ENCODE results near the gene LDLRAD4.
"Not testable (repeated sequence)": the region's sequence is repeated elsewhere in the genome, so short reads cannot be mapped to it uniquely, and the experiment has no call there.

Gene LDLRAD4

DNA sequence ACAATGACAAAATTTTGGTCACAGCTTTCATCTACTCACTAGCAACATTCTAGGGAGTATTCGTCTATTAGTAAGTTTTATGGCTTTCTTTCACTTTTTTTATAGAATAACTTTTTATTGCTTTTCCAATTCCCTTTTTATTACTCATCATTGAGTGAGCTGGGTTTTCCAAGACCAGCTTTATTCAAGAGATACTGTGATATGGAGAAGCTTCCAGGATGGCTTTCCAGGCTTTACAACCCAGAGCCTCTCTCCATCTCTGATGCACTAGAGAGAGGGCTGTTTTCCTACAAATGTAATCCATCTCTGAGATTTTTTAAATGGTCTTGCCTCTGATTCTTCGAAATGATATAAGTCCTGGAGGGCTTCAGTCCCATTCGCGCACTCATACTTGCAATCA is 118.3 kb downstream of the LDLRAD4 start:
- no peaks in the 10 kb centered on the region for H3K4me1 ChIP-seq (ENCODE audit: control insufficient read depth, insufficient read depth, low read length)
- no peaks in the 10 kb centered on the region for H3K9me3 ChIP-seq (ENCODE audit: control insufficient read depth, insufficient read depth, low read length)
- no CpG with 5 or more reads among the region's 4 CpGs for WGBS (ENCODE audit: insufficient coverage, insufficient read length)
- no peaks in the 10 kb centered on the region for H3K36me3 ChIP-seq (ENCODE audit: control insufficient read depth, insufficient read depth, low read length)
- no peak overlapping the region for H3K4me3 ChIP-seq (ENCODE audit: low read length)
- H3K27ac ChIP-seq (ENCODE audit: low read length), result no peak overlapping the region
- no peak for DNase-seq (ENCODE audit: low read depth, low spot score)
- H3K27me3 ChIP-seq (ENCODE audit: control insufficient read depth, insufficient read depth, low read length), result no peaks in the 10 kb centered on the region

DNA sequence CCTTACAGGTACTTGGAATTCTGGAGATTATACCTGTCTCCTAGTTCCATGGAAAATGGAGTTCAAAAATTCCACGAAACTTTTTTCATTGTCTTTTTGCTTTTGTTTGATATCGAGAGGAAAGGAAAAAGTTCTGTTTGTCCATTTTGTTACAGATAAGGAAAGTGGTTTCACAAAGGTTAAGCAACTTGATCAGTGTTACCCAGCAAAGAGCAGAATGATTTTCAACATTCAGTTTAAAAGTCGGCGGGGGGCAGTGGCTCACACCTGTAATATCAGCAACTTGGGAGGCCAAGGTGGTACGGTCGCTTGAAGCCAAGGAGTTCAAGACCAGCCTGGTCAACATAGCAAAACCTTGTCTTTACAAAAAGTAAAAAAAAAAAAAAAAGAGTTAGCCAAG is 118.8 kb downstream of the LDLRAD4 start:
- Histone ChIP-seq H3K9me3 (ENCODE audit: control insufficient read depth, insufficient read depth, low read length) (no peaks in the 10 kb centered on the region), H3K27ac (ENCODE audit: low read length) (no peak overlapping the region), H3K4me3 (ENCODE audit: low read length) (no peak overlapping the region), H3K36me3 (ENCODE audit: control insufficient read depth, insufficient read depth, low read length) (no peaks in the 10 kb centered on the region), H3K4me1 (ENCODE audit: control insufficient read depth, insufficient read depth, low read length) (no peaks in the 10 kb centered on the region), H3K27me3 (ENCODE audit: control insufficient read depth, insufficient read depth, low read length) (no peaks in the 10 kb centered on the region)
- DNase-seq (ENCODE audit: low read depth, low spot score), result no peak
- WGBS (ENCODE audit: insufficient coverage, insufficient read length), result no CpG with 5 or more reads among the region's 6 CpGs

DNA sequence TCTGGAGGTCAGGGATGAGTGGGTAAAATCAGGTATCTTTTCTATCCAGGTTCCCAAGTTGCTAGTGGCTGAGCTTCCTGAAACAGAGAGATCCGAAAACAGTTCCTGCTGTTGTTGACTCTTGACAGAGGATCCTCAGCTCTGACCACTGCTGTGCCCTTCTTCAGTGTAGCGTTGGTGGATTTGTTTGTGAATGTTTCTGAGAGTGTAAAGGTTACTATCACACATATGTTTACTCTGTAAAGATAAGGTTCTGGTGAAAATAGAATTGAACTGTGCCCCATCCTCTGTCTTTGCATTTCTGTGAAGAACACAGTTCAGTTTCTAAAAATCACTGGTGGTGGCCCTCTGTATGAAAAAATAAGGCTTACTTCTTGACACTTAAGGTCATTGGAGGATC is 119.8 kb downstream of the LDLRAD4 start:
- Histone ChIP-seq H3K27me3 (ENCODE audit: control insufficient read depth, insufficient read depth, low read length) (no peaks in the 10 kb centered on the region), H3K9me3 (ENCODE audit: control insufficient read depth, insufficient read depth, low read length) (no peaks in the 10 kb centered on the region), H3K4me3 (ENCODE audit: low read length) (no peak overlapping the region), H3K4me1 (ENCODE audit: control insufficient read depth, insufficient read depth, low read length) (no peaks in the 10 kb centered on the region), H3K27ac (ENCODE audit: low read length) (no peak overlapping the region), H3K36me3 (ENCODE audit: control insufficient read depth, insufficient read depth, low read length) (no peaks in the 10 kb centered on the region)
- no CpG with 5 or more reads among the region's 2 CpGs for WGBS (ENCODE audit: insufficient coverage, insufficient read length)
- DNase-seq (ENCODE audit: low read depth, low spot score), result no peak

DNA sequence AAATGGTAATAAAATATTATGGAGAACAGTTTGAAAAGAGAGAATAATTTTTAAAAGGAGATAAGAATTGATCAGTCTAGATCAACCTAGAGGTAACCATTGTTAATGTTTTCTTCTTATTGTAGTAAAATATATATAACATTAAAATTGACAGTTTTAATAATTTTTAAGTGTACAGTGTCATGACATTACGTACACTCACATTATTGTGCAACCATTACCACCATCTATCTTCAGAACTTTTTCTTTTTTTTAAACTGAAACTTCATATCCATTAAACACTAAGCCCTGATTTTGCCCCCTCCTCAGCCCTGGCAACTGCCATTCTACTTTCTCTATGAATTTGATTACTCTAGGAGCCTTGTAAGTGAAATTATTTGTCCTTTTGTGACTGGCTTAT is 121.1 kb downstream of the LDLRAD4 start:
- WGBS (ENCODE audit: insufficient coverage, insufficient read length), result no CpG with 5 or more reads among the region's 1 CpG
- DNase-seq (ENCODE audit: low read depth, low spot score), result no peak
- H3K9me3 ChIP-seq (ENCODE audit: control insufficient read depth, insufficient read depth, low read length), result no peaks in the 10 kb centered on the region
- H3K4me3 ChIP-seq (ENCODE audit: low read length), result no peak overlapping the region
- H3K36me3 ChIP-seq (ENCODE audit: control insufficient read depth, insufficient read depth, low read length), result no peaks in the 10 kb centered on the region
- H3K27ac ChIP-seq (ENCODE audit: low read length), result no peak overlapping the region
- H3K27me3 ChIP-seq (ENCODE audit: control insufficient read depth, insufficient read depth, low read length), result no peaks in the 10 kb centered on the region
- no peaks in the 10 kb centered on the region for H3K4me1 ChIP-seq (ENCODE audit: control insufficient read depth, insufficient read depth, low read length)

DNA sequence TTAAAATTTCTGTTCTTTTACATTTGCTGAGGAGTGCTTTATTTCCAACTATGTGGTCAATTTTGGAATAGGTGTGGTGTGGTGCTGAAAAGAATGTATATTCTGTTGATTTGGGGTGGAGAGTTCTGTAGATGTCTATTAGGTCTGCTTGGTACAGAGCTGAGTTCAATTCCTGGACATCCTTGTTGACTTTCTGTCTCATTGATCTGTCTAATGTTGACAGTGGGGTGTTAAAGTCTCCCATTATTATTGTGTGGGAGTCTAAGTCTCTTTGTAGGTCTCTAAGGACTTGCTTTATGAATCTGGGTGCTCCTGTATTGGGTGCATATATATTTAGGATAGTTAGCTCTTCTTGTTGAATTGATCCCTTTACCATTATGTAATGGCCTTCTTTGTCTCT is 127.9 kb downstream of the LDLRAD4 start:
- H3K9me3 ChIP-seq (ENCODE audit: control insufficient read depth, insufficient read depth, low read length); DNase-seq (ENCODE audit: low read depth, low spot score); H3K4me3 ChIP-seq (ENCODE audit: low read length); H3K36me3 ChIP-seq (ENCODE audit: control insufficient read depth, insufficient read depth, low read length); H3K27me3 ChIP-seq (ENCODE audit: control insufficient read depth, insufficient read depth, low read length); H3K27ac ChIP-seq (ENCODE audit: low read length); H3K4me1 ChIP-seq (ENCODE audit: control insufficient read depth, insufficient read depth, low read length): not testable (repeated sequence)

DNA sequence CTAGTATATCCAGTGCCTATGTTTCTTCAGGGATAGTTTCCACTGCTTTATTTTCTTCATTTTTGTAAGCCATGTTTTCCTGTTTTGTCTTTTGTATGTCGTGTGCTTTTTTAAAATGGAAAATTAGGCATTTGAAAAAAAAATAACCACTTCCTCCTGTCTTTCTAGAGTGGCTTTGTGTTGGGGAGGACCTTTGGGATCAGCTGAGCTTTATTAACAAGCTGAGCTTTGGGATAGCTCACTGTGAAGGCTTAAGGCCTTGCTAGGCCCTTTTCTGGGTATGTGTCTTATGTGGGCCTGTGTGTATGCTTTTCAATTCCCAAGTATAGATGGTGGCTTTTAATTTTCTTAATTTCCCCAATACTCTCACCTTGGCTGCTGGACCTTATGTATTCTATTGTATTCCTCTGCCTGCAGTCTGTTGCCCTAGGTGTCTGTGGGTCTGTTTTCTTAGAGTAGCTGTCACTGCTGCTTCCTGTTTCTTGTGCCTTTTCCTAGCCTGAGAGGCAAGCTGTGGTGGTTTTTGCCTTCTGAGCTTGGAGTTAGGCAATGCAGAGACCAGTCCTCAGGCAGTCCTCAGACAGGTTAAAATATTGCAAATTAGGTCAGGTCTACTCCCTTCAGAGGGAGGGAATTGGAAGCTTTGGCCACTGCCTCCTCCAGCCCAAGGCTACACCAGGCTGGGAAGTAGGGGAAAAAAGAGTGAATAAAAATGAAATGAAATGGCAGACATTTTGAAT is 134.7 kb downstream of the LDLRAD4 start:
- no peaks in the 10 kb centered on the region for H3K4me1 ChIP-seq (ENCODE audit: control insufficient read depth, insufficient read depth, low read length)
- H3K36me3 ChIP-seq (ENCODE audit: control insufficient read depth, insufficient read depth, low read length), result no peaks in the 10 kb centered on the region
- WGBS (ENCODE audit: insufficient coverage, insufficient read length), result no CpG with 5 or more reads among the region's 1 CpG
- no peaks in the 10 kb centered on the region for H3K27me3 ChIP-seq (ENCODE audit: control insufficient read depth, insufficient read depth, low read length)
- H3K9me3 ChIP-seq (ENCODE audit: control insufficient read depth, insufficient read depth, low read length), result no peaks in the 10 kb centered on the region
- H3K4me3 ChIP-seq (ENCODE audit: low read length), result no peak overlapping the region
- no peak for DNase-seq (ENCODE audit: low read depth, low spot score)
- no peak overlapping the region for H3K27ac ChIP-seq (ENCODE audit: low read length)

DNA sequence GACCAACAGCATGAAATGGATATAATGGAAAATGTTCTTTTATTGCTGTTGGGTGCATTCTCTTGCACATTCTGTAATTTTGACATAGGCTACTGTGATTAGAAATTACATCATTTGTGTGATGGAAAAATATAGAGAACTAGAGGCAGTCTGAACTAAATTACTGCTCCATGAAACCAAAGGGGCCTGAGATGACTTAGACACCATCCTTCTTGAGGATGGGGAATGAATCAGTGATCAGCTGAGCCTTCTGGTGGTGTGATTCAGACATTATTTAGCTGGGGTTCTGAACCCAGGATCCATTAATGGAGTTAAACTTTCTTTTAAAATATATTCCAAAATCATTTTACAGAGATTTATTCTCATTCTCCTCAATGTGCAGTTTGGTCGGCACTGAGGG is 135.8 kb downstream of the LDLRAD4 start:
- H3K9me3 ChIP-seq (ENCODE audit: control insufficient read depth, insufficient read depth, low read length), result no peaks in the 10 kb centered on the region
- H3K4me1 ChIP-seq (ENCODE audit: control insufficient read depth, insufficient read depth, low read length), result no peaks in the 10 kb centered on the region
- no peaks in the 10 kb centered on the region for H3K27me3 ChIP-seq (ENCODE audit: control insufficient read depth, insufficient read depth, low read length)
- no peak overlapping the region for H3K4me3 ChIP-seq (ENCODE audit: low read length)
- no peaks in the 10 kb centered on the region for H3K36me3 ChIP-seq (ENCODE audit: control insufficient read depth, insufficient read depth, low read length)
- DNase-seq (ENCODE audit: low read depth, low spot score), result no peak
- WGBS (ENCODE audit: insufficient coverage, insufficient read length), result no CpG with 5 or more reads among the region's 1 CpG
- H3K27ac ChIP-seq (ENCODE audit: low read length), result no peak overlapping the region

DNA sequence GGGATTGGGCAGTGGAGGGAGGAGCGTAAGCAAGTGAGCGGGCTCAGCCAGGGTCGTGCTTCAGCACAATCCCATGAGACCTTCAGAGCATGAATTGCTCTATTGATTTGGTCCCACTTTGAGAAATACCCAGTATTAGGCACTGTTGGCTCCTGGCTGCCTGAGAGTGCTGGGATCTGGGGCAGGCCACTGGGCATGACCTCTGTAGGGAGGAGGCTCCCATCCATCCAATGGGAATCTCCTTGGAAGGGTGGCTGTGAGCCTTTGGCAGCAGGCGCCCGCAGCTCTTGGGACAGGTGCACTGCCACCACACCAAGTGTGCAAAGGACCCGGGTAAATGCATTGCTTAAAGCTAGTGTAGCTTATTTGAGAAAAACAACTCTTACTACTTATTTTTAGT is 137.5 kb downstream of the LDLRAD4 start:
- Histone ChIP-seq H3K36me3 (ENCODE audit: control insufficient read depth, insufficient read depth, low read length) (no peaks in the 10 kb centered on the region), H3K9me3 (ENCODE audit: control insufficient read depth, insufficient read depth, low read length) (no peaks in the 10 kb centered on the region), H3K27me3 (ENCODE audit: control insufficient read depth, insufficient read depth, low read length) (no peaks in the 10 kb centered on the region), H3K27ac (ENCODE audit: low read length) (no peak overlapping the region), H3K4me3 (ENCODE audit: low read length) (no peak overlapping the region), H3K4me1 (ENCODE audit: control insufficient read depth, insufficient read depth, low read length) (no peaks in the 10 kb centered on the region)
- no peak for DNase-seq (ENCODE audit: low read depth, low spot score)
- WGBS (ENCODE audit: insufficient coverage, insufficient read length), result no CpG with 5 or more reads among the region's 6 CpGs

DNA sequence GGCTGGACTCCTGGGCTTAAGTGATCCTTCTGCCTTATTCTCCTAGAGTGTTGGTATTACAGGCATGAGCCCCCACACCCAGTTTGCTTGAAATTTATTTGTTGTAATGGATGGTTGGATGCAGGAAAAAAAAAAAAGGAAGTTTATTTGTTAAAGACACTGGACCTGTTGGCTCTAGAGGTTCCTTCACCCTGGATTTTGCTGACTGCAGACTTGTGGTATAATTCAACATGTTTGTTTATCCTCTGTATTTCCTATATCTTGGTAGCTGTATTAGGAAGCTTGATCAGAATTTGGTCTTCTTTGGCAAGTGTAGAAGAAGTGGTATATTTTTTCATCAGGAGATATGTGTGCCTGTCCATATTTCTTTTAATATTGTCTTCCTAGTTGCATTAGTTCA is 138.7 kb downstream of the LDLRAD4 start:
- Histone ChIP-seq H3K27me3 (ENCODE audit: control insufficient read depth, insufficient read depth, low read length) (no peaks in the 10 kb centered on the region), H3K4me3 (ENCODE audit: low read length) (no peak overlapping the region), H3K27ac (ENCODE audit: low read length) (no peak overlapping the region), H3K9me3 (ENCODE audit: control insufficient read depth, insufficient read depth, low read length) (no peaks in the 10 kb centered on the region), H3K36me3 (ENCODE audit: control insufficient read depth, insufficient read depth, low read length) (no peaks in the 10 kb centered on the region), H3K4me1 (ENCODE audit: control insufficient read depth, insufficient read depth, low read length) (no peaks in the 10 kb centered on the region)
- no peak for DNase-seq (ENCODE audit: low read depth, low spot score)

DNA sequence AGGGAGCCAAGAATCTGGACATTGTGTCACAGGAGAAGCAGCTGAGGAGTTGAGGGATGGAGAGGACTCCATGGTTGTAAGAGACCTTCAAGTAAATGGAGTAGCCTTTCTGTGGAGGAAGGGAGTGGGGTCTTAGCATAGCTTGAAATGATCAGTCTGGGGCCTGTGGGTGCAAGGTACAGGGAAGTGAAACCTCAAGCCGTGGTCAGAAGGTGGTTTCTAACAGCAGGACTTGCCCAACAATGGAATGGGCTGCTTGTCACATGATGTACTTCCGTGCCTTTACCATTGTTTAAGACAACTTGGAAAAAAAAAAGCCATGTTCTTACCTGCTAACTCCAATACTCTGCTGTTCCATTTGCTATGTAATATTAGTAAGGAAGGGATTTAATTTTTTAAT is 140.7 kb downstream of the LDLRAD4 start:
- DNase-seq (ENCODE audit: low read depth, low spot score), result no peak
- Histone ChIP-seq H3K27ac (ENCODE audit: low read length) (no peak overlapping the region), H3K36me3 (ENCODE audit: control insufficient read depth, insufficient read depth, low read length) (no peaks in the 10 kb centered on the region), H3K27me3 (ENCODE audit: control insufficient read depth, insufficient read depth, low read length) (no peaks in the 10 kb centered on the region), H3K4me1 (ENCODE audit: control insufficient read depth, insufficient read depth, low read length) (no peaks in the 10 kb centered on the region), H3K4me3 (ENCODE audit: low read length) (no peak overlapping the region), H3K9me3 (ENCODE audit: control insufficient read depth, insufficient read depth, low read length) (no peaks in the 10 kb centered on the region)
- WGBS (ENCODE audit: insufficient coverage, insufficient read length), result no CpG with 5 or more reads among the region's 2 CpGs

DNA sequence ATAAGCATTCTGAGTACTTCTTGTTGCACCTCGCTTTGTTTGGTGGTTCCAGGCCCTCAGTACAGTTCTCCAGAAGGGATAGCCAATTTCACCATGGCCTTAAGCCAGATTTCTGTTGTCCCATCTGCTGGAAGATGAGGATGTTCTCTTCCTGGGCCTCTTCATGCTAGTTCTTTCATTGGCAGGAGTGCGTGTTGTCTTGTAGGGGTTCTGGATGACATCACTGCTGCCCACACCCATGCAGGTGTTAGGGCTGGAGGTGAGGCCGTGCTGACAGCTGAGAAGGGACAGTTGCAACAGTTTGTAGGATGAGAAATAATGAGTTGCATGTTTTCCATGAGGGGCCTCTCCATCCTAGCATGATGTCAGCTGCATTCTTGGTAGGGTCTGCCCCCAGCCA is 142.9 kb downstream of the LDLRAD4 start:
- no peak overlapping the region for H3K27ac ChIP-seq (ENCODE audit: low read length)
- no peaks in the 10 kb centered on the region for H3K9me3 ChIP-seq (ENCODE audit: control insufficient read depth, insufficient read depth, low read length)
- no peaks in the 10 kb centered on the region for H3K36me3 ChIP-seq (ENCODE audit: control insufficient read depth, insufficient read depth, low read length)
- DNase-seq (ENCODE audit: low read depth, low spot score), result no peak
- H3K4me1 ChIP-seq (ENCODE audit: control insufficient read depth, insufficient read depth, low read length), result 0 out of 2 replicates have a peak, but pooled peaks cover 1% of the 10 kb centered on the region
- WGBS (ENCODE audit: insufficient coverage, insufficient read length), result no CpG with 5 or more reads among the region's 3 CpGs
- no peaks in the 10 kb centered on the region for H3K27me3 ChIP-seq (ENCODE audit: control insufficient read depth, insufficient read depth, low read length)
- H3K4me3 ChIP-seq (ENCODE audit: low read length), result no peak overlapping the region
